AG08395 (cell line): ENCODE data around the gene BLACAT1.

Experiments used
- DNase-seq: peaks from one replicate; pipeline ENCODE4 v3.0.0; 2012; ENCODE audit warnings: mixed read lengths, low spot score

Gene BLACAT1

GRCh38 chr1:205455581-205456382, at the start of gene BLACAT1:
Gene BLACAT1, minus strand, starts transcription at chr1:205456045.
- no peak for DNase-seq

GRCh38 chr1:205505076-205505729, 49.4 kb upstream of the BLACAT1 start:
- DNase-seq, result no peak

- no peak for DNase-seq
These were observed 48.6 kb upstream of the BLACAT1 start, which contains the start of gene CDK18 for GRCh38 chr1:205504311-205505075. Gene CDK18, plus strand, starts transcription at chr1:205504669. Its CDS starts 18,499 bp downstream, at chr1:205523168.

GRCh38 chr1:205502992-205503391, 47.1 kb upstream of the BLACAT1 start:
- DNase-seq, result no peak

- DNase-seq, result no peak
These were observed 46.4 kb upstream of the BLACAT1 start for GRCh38 chr1:205502111-205502810.

- DNase-seq, result no peak
These were observed 44.7 kb upstream of the BLACAT1 start for GRCh38 chr1:205500240-205501233.

GRCh38 chr1:205499789-205500188, 43.9 kb upstream of the BLACAT1 start:
- DNase-seq, result no peak

- no peak for DNase-seq
These were observed 41.5 kb upstream of the BLACAT1 start for GRCh38 chr1:205497351-205497750.

GRCh38 chr1:205496661-205497060, 40.8 kb upstream of the BLACAT1 start:
- DNase-seq, result no peak

- no peak for DNase-seq
These were observed 39.5 kb upstream of the BLACAT1 start for GRCh38 chr1:205495237-205495823.

- DNase-seq, result no peak
These were observed 38.3 kb upstream of the BLACAT1 start for GRCh38 chr1:205494115-205494514.

- peak; percentile 92 for DNase-seq
These were observed 37.6 kb upstream of the BLACAT1 start for GRCh38 chr1:205493241-205494085.

GRCh38 chr1:205492774-205493173, 36.9 kb upstream of the BLACAT1 start:
- no peak for DNase-seq

GRCh38 chr1:205492201-205492667, 36.4 kb upstream of the BLACAT1 start:
- DNase-seq, result no peak

GRCh38 chr1:205491794-205492193, 35.9 kb upstream of the BLACAT1 start:
- DNase-seq, result no peak

GRCh38 chr1:205488074-205488723, 32.4 kb upstream of the BLACAT1 start:
- peak; percentile 86 for DNase-seq

GRCh38 chr1:205486258-205486657, 30.4 kb upstream of the BLACAT1 start:
- no peak for DNase-seq
